Activated CD4-positive, CD25-positive, alpha-beta regulatory T cell treated with anti-CD3 and anti-CD28 coated beads, Interleukin-2, amount 50 U/mL, for 16 hours (primary cell): ENCODE data around the gene DGKD.
A peak's percentile ranks its signal among the peaks of the same experiment; 100 is the strongest.
"Not testable (repeated sequence)": the region's sequence is repeated elsewhere in the genome, so short reads cannot be mapped to it uniquely, and the experiment has no call there.

Source experiments
- DNase-seq: peaks from one replicate; pipeline ENCODE4 v3.0.0-alpha.2; 2020; ENCODE audit warnings: low read depth, low spot score

DGKD gene, protein sequence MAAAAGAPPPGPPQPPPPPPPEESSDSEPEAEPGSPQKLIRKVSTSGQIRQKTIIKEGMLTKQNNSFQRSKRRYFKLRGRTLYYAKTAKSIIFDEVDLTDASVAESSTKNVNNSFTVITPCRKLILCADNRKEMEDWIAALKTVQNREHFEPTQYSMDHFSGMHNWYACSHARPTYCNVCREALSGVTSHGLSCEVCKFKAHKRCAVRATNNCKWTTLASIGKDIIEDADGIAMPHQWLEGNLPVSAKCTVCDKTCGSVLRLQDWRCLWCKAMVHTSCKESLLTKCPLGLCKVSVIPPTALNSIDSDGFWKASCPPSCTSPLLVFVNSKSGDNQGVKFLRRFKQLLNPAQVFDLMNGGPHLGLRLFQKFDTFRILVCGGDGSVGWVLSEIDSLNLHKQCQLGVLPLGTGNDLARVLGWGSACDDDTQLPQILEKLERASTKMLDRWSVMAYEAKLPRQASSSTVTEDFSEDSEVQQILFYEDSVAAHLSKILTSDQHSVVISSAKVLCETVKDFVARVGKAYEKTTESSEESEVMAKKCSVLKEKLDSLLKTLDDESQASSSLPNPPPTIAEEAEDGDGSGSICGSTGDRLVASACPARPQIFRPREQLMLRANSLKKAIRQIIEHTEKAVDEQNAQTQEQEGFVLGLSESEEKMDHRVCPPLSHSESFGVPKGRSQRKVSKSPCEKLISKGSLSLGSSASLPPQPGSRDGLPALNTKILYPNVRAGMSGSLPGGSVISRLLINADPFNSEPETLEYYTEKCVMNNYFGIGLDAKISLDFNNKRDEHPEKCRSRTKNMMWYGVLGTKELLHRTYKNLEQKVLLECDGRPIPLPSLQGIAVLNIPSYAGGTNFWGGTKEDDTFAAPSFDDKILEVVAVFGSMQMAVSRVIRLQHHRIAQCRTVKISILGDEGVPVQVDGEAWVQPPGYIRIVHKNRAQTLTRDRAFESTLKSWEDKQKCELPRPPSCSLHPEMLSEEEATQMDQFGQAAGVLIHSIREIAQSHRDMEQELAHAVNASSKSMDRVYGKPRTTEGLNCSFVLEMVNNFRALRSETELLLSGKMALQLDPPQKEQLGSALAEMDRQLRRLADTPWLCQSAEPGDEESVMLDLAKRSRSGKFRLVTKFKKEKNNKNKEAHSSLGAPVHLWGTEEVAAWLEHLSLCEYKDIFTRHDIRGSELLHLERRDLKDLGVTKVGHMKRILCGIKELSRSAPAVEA

DNA sequence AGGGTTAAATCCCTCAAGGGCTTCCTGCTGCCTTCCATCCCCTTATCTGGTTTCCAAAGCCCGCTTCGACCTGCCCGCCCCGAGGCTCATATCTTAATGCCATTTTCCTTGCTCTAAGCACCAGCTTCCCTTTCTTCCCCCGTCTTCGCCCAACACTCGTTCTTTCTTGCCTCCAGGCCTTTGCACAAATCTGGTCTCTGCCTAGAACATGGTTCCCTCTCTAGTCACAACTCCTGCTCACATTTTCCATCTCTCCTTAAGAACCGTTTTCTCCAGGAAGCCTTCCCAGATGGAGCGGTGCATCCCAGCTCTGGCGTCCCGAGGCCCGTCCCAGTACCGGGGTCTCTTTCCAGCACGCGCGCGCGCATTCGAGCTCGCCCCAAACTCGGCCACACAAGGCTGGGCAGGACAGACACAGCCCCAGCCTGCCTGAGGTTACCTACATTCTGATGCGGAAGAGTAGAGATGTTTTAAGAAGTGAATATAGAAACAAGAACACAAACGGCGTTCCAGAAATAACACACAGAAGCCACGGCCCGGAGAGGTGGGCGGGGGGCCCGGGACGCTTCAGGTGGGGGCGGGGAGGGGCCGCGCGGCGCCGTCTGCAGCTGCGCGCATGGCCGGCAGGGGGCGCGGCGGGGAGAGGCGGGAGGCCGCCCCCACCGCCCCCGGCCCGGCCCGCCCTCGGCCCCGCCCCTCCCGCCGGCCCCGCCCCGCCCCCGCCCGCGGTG lies at the start of gene DGKD:
Gene DGKD, plus strand, starts transcription at position 726 of the 731 bp plus-strand sequence. CDS start 25 bp downstream, outside the sequence.
- DNase-seq, result peak; percentile 60

DNA sequence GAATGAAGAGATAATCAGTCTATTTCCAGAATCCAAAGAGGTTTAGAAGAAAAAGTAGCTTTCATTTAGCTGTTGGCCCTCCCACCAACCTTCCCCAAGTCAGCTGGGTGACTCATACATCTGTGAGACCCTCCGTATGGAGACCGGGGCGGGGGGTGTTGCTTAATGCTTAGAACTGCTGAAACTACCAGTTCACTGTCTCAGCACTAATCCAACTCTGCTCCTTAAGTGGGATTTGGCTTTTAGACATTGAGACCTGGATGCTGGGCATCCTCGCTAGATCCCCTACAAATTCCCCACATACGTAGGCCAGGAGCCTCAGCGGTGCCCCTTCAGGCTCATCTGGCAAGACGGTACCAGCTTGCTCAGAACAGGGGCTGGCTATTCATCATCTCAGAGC lies 46.7 kb upstream of the DGKD start, which contains the start of gene SAG:
Gene SAG, plus strand, starts transcription at position 252 of the 400 bp plus-strand sequence. CDS start 1,374 bp downstream, outside the sequence.
- no peak for DNase-seq

DNA sequence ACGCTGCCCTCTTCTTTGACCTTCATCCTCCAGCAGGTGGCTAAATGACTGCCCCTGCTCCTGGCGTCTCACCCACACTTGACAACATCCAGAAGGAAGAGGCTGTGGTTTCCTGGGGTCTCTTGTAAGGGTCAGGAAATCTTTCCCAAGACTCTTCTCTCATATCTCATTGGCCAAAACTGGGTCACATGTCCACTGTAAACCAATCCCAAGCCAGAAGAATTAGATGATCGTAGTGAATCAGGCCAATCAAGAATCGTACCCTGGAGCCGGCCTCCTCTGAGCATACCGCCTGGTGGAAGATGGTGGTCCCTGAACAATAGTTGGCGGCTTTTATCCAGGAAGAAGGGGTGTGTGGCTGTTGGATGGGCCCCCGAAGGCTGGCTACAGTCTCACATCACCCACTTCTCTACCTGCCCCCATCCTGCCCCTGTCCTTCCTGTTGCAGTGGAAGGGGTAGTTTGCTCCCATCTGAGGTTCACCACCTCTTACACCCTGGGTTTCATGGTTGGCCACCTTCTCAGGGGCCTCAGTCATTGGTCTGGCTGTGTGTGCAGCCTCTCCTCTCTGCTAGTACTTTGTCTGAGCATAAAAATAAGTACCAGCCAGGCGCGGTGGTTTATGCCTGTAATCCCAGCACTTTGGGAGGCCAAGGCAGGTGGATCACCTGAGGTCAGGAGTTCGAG lies 42.9 kb upstream of the DGKD start:
- no peak for DNase-seq

DNA sequence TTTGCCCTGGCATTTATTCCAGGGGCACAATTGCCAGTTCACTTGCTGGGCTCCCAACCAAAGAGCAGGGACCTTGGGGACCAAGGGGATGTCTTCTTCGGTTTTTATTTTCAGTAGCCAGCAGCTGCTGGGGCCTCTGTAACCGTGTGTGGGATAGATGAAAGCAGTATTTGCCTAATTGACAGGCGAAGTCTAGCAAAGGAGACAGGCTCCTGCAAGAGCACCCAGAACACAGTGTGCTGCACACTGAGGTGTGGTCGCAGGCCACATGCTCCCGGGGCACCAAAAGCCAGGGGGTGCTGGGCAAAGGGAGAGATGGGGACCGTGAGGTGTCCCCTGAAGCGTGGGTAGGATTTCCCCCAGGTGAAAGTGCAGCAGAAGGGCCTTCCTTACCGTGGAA lies 41.4 kb upstream of the DGKD start:
- DNase-seq, result no peak

DNA sequence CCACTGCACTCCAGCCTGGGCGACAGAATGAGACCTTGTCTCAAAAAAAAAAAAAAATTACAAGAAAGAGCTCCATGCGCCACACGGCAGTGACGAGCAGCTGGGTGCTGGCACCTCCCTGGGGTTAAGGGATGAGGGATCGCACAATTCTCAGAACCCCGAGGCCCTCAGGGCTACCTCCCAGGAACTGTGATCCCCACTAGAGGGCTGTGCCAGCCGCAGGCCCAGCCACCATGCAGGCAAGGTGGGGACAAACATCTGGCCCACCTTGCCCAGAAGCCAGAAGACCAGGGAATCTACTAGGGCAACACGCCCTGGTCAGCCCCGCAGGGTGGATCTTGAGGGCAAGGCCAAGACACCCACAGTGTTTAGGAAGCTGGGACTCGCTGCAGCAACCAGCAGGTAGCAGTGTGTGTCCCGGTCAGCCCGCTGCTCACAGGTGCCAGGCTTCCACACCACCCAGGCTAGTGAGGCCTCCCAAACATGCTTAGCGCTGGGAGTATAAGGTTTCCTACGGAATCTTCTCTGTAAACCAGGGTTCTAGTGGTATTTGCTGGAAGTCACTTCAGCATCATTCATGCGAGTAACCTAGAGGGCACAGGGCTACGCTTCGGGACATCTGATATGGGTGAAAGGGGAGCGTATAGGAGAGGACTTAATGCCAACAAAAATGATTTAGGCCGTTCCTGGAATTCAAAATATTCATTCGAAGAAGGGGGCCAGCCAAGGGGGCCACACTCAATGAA lies 39.9 kb upstream of the DGKD start:
- DNase-seq, result no peak

DNA sequence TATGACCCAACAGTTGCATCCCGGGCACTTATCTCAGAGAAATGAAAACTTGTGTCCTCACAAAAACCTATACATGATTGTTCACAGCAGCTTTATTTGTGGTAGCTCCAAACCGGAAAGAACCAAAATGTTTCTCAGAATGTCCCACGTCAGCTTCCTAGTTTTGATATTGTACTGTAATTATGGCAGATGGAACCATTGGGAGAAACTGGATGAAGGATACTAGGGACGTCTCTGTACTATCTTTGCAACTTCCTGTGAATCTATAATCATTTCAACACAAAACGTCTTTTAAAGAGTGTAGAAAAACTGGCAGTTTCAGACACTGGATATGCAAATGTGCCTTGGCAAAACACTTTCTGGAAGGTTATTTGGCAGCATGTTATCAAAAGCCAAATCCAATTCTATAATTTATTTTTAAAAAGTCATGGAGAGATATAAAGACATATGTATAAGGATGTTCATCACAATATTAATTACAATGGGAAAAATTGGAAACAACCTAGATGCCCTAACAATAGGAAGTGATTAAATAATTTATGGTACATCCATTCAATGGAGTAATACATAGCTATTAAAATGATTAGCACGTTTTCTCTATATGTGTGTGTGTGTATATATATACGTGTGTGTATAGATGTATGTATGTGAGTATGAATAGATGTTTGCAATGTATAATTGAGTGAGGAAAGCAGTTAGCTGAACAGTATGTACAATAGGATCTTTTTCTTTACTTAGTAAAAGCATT lies 36.9 kb upstream of the DGKD start:
- no peak for DNase-seq

DNA sequence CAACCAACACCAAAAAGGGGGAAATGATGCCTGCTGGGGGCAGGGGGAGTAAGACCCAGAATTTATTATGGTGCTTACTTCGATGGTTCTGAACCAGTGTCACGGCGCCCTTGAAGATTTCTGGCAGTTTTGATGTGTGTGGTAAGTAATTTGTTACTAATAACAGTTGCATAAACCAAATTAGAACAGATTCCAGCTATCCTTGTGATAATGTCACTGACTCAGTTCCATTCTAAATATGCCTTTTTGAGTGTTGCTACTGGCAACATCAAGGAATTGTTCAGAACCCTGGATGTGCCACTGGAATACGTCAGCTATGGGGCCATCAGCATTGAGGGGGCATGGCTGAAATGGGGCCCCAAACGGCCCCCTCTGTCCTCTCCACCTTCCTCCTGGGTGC lies 35.0 kb upstream of the DGKD start:
- no peak for DNase-seq

DNA sequence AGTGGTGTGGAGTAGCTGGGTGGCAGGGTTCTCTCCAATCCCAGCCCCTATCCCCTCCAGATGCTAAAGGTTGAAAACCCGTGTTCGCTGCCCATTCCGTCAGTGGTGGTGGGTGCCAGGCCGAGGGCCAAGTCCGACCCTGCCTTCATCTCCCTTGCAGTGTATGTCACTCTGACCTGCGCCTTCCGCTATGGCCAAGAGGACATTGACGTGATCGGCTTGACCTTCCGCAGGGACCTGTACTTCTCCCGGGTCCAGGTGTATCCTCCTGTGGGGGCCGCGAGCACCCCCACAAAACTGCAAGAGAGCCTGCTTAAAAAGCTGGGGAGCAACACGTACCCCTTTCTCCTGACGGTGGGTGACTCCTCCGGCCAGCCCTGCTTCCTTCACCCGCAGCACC lies 33.8 kb upstream of the DGKD start:
- DNase-seq, result no peak

DNA sequence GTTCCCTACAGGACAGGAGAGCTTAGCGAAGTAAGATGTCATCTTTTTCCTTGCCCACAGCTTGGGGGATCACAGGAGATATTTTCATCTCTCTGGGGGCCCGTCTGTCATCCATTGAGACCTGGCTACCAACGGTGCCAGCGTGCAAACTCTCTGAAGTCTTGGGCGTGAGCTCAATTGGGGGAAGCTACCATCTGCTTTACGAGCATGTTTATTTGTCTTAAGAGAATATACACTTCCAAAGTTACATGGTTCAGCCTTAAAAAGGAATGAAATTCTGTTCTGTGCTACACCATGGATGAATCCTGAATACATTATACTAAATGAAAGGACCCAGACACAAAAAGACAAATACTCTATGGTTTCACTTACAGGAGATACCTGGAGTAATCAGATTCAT lies 33.1 kb upstream of the DGKD start:
- DNase-seq, result no peak

DNA sequence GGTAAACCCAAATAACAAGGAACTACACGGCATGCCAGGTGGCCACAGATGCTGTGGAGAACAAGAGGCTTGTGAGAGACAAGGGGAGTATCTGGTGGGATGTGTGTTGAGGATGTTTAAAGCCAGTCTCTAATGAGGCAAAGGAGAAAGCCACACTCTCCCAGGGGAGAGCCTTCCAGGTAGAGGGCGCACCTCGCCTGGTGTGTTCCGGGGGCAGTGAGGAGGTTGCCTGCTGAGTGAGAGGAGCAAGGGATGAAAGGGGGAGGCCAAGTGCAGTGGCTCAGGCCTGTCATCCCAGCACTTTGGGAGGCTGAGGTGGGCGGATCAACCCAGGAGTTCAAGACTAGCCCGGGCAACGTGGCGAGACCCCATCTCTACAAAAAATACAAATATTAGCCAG lies 30.4 kb upstream of the DGKD start:
- no peak for DNase-seq

DNA sequence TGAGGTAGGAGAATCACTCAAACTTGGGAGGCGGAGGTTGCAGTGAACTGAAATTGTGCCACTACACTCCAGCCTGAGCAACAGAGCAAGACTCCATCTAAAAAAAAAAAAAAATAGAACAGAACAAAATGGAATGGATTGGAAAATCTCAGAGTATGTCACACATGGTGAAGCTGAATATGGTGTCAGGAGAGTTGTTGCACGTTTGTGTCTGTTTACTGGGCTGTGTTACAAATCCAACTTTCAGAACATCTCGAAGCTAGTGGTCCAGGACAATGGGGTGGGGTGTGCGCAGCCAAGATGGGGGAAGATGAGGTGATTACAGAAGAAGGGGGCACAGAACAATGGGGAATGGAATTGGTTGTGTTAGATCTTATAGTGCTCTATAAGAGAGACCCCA lies 29.0 kb upstream of the DGKD start:
- DNase-seq, result no peak

DNA sequence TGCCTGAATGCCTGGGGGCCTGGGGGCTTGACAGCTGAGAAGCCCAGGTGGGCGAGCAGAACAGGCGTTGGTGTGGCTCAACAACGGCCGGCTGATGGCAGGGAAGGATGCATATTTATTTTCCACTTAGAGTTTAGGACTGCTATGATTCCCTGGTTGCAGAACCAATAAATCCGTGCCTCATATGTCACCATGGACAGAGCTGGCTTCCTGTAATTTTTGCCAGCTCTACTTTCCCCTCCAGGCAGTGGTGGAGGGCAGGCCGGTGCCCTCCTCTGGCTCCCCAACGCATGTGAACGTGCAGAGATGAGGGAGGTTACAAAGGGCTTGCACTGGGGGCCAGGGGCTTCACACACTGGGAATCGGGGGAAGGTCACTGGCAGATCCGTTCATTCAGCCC lies 28.5 kb upstream of the DGKD start:
- no peak for DNase-seq

DNA sequence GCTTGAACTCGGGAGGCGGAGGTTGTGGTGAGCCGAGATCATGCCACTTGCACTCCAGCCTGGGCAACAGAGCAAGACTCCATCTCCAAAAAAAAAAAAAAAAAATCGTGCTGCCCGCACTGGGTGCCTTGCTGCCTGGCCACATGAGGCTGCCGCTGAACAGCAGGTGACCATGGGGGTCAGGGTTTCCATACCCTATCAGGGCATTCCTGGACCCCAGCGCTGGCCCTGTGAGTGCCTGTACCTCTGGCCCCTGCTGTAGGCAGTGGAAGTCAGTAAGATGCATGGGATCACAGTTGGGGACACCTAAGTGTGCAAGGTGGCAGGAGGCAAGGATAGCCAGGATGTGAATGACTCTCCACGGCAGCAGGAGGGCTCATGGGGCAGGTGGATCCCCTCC lies 27.8 kb upstream of the DGKD start:
- DNase-seq, result no peak

DNA sequence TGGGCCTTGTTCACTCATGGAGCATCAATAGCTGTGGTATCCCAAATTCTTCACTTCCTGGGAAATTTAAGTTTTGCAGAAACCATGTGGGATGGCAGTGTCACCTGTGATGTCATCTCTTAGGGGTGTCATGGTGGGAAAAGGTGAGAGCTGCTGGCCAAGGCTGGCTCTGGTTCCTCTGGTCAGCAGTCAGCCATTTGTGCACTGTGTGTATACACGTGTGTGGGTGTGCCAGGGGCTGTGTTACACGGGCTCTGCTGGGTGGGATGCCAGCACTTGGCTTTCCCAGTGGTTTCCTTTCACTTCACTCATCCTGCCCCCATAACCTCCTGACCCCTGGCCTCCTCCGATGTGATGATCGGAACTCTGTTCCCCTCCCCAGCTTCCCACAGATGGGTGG lies 25.4 kb upstream of the DGKD start:
- DNase-seq, result no peak

DNA sequence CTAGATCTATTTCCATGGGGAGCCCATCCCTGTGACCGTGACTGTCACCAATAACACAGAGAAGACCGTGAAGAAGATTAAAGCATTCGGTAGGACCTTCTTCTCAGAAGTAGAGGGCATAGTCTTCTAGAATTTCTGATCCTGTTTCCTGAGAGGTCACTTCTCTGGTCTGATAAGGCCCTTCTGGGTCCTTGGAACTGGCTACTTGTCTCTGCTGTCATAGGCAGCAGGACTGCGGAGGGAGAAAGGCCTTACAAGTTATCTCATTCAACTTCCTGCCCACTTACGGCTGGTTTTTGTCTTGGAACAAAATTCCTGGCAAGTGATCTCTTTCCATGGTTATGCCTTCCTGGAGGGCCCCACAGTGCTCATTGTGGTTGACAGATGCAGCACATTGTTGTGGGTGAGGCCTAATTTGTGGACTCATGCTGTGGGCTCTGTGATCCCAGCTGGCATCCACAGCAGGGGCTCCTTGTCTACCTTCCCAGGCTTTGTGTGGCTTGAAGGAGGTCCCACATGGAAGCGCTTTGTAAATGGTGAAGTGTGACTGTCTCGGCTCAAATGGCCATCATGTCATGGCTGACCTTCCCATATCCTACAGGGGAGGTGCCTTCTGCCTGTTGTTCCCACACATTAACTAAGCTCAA lies 24.7 kb upstream of the DGKD start:
- DNase-seq, result no peak

DNA sequence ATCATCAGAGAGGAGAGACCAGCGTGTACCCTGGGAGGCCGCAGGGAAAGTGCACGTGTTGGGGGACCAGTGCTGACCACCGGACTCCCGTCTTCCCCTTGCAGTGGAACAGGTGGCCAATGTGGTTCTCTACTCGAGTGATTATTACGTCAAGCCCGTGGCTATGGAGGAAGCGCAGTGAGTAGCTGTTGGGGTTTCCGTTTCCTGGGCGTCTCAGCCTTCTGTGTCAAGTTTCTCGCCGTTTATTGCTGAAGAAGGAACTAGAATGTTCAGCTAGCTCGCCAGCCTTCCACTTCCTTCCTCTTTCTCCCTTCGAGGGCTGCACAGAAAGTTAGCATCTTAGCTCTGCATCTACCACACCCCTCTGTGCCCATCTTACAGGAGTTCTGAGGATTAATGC lies 22.8 kb upstream of the DGKD start:
- peak; percentile 56 for DNase-seq

DNA sequence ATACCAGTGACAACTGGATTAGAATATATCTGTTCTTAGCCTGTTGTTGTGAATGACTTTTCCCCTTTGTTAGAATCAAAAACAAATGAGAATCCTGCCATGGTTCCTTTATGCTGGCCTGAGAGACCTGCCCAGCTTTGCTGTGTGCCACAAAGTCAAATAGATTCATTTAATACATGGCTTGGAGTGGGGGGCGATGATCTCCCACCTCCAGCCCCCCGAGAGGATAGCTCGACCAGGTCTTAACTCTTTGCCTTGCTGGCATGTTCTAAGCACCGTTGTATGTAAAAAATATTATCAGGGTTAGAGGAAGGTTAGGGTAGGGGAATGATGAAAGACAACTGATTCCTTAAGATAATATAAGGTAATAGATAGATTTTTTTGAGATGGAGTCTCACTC lies 22.2 kb upstream of the DGKD start:
- DNase-seq, result no peak

DNA sequence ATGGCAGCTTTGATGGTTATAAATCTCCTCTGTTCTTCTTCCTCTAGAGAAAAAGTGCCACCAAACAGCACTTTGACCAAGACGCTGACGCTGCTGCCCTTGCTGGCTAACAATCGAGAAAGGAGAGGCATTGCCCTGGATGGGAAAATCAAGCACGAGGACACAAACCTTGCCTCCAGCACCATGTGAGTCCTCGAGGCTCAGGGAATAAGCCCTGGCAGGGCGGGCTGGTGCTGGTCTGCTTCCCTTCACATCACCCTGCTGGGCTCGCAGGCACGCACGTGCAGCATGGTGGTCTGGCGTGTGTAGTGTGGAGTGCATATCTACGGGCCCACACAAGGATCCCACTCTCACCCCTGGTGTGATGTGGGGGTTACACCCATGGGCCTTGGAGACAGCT lies 19.4 kb upstream of the DGKD start:
- no peak for DNase-seq

DNA sequence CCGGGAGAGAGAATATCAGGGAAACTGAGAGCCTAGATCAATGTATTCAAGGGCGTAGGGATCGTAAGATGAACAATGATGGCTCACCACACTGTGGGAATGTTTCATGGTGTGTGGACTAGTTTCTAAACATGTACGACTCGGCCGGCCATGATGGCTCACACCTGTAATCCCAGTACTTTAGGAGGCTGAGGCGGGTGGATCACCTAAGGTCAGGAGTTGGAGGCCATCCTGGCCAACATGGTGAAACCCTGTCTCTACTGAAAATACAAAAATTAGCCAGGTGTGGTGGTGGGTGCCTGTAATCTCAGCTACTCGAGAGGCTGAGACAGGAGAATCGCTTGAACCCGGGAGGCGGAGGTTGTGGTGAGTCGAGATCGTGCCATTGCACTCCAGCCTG lies 18.2 kb upstream of the DGKD start:
- not testable (repeated sequence) for DNase-seq
